Measurements from ENCODE around the gene KRT3. TPM values are rescaled to one million over a fixed set of nuclear protein-coding genes. Genes with fewer than 3 reads are reported as not detected.
"Not testable (repeated sequence)": the region's sequence is repeated elsewhere in the genome, so short reads cannot be mapped to it uniquely, and the experiment has no call there.

KRT3 gene
- total and polyA plus RNA-seq, 9 donors = 0.13 TPM; not detected in 8

DNA sequence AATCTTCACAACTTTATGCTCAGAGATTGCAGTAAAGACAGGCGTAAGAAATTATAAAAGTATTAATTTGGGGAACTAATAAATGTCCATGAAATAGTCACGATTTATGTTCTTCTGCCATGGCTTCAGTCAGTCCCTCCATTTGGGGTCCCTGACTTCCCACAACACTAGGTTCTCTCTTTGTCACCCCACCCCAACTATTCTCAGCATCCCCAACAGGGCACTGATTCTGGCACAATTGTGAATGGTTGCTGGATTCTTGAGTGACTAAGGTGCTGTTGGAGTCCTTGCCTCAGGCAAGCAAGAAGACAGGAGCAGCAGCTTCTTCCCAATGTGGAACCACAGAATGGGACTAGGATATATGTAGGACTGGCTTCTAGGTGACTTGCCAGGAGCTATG is 34.1 kb downstream of the KRT3 start:
- peaks cover 3% of the 10 kb centered on the region for H3K27me3 ChIP-seq (ENCODE audit: control insufficient read depth, insufficient read depth, low read length)
- no peak overlapping the region for H3K27ac ChIP-seq (ENCODE audit: low read length)
- H3K4me3 ChIP-seq (ENCODE audit: low read length) = no peak overlapping the region
- H3K36me3 ChIP-seq (ENCODE audit: control insufficient read depth, insufficient read depth, low read length) = no peaks in the 10 kb centered on the region
- H3K4me1 ChIP-seq (ENCODE audit: control insufficient read depth, insufficient read depth, low read length) = no peaks in the 10 kb centered on the region
- WGBS (ENCODE audit: insufficient coverage) = 100% methylated on average over 1 of the region's 2 CpGs
- peaks cover 10% of the 10 kb centered on the region for H3K9me3 ChIP-seq (replicated peaks; ENCODE audit: control insufficient read depth, low read depth, low read length)
- DNase-seq = no peak

DNA sequence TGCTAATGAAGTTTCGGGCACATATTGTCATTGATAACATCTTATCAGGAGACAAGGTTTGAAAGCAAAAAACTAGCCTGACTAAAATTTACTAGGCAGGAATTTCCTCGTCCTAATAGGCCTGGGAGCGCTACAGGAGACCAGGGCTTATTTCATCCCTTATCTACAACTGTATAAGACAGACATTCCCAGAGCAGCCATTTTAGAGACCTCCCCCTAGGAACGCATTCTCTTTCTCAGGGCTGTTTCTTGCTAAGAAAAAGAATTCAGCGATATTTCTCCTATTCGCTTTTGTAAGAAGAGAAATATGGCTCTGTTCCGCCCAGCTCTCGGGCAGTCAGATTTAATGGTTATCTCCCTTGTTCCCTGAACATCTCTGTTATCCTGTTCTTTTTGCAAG is 34.7 kb downstream of the KRT3 start:
- WGBS (ENCODE audit: insufficient coverage) = 83% methylated on average over 7 of the region's 8 CpGs
- H3K4me1 ChIP-seq (ENCODE audit: control insufficient read depth, insufficient read depth, low read length); DNase-seq; H3K36me3 ChIP-seq (ENCODE audit: control insufficient read depth, insufficient read depth, low read length); H3K27ac ChIP-seq (ENCODE audit: low read length); H3K27me3 ChIP-seq (ENCODE audit: control insufficient read depth, insufficient read depth, low read length); H3K4me3 ChIP-seq (ENCODE audit: low read length): not testable (repeated sequence)
- peaks cover 10% of the 10 kb centered on the region for H3K9me3 ChIP-seq (replicated peaks; ENCODE audit: control insufficient read depth, low read depth, low read length)

DNA sequence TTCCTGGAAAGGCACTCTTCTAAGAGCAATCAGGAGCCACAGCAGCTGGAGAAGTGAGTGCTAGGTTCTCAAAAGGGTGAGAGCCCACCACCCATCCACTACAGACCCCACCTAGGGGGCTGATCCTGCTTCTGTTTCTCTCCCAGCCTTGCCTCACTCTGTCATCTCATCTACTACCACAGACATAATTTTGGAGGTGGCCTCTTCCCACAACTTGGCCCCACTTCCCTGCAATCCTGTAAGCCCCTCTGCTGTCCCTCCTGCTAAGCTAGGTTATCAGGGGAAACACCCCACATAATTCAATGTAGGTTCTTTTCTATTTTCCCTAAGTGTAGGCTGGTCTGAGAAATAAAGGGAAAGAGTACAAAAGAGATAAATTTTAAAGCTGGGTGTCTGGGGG is 35.3 kb downstream of the KRT3 start:
- Histone ChIP-seq H3K4me1 (ENCODE audit: control insufficient read depth, insufficient read depth, low read length) (no peaks in the 10 kb centered on the region), H3K27ac (ENCODE audit: low read length) (no peak overlapping the region), H3K9me3 (replicated peaks; ENCODE audit: control insufficient read depth, low read depth, low read length) (peaks cover 10% of the 10 kb centered on the region), H3K4me3 (ENCODE audit: low read length) (no peak overlapping the region), H3K36me3 (ENCODE audit: control insufficient read depth, insufficient read depth, low read length) (no peaks in the 10 kb centered on the region), H3K27me3 (ENCODE audit: control insufficient read depth, insufficient read depth, low read length) (peaks cover under 1% of the 10 kb centered on the region)
- no peak for DNase-seq

DNA sequence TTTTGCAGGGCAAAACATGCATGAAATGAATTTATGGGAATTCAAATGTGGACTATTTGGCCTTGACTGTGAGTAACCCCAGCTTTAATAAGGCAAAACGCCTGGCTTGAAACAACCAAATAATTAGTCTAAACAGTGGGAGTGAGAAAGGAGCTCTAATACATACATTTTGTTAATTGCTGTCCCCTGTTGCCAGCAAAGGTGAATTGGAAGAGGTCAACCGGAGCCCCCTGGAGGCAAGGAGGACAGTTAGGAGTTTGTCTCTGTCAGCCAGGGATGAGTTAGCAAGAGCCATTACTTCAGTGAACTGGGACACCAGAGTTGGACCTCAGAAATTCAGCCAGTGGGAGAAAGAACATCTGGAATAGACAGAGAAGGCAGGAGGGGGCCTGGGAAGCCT is 36.2 kb downstream of the KRT3 start:
- H3K9me3 ChIP-seq (replicated peaks; ENCODE audit: control insufficient read depth, low read depth, low read length) = peaks cover 10% of the 10 kb centered on the region
- no peak for DNase-seq
- no CpG with 5 or more reads among the region's 2 CpGs for WGBS (ENCODE audit: insufficient coverage)
- no peaks in the 10 kb centered on the region for H3K36me3 ChIP-seq (ENCODE audit: control insufficient read depth, insufficient read depth, low read length)
- H3K27me3 ChIP-seq (ENCODE audit: control insufficient read depth, insufficient read depth, low read length) = peaks cover 2% of the 10 kb centered on the region
- no peak overlapping the region for H3K27ac ChIP-seq (ENCODE audit: low read length)
- no peak overlapping the region for H3K4me3 ChIP-seq (ENCODE audit: low read length)
- no peaks in the 10 kb centered on the region for H3K4me1 ChIP-seq (ENCODE audit: control insufficient read depth, insufficient read depth, low read length)

DNA sequence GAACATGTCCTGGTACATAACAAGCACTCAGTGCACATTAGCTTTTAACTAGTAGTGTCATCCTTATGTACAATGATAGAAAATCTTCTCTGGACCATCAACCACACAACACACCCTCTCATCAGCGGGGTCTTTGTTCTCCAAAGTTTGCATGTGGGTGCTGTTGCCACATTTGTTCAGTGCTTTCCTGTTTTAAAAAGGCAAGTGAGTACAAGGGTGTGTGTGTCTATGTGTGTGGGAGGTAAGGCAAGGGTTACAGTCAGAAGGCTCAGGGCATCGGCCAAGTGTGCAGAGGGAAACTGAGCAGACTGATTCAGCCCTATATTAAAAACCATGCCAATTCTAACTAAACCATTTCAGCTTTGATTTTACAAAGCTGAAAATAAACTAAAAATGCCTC is 36.7 kb downstream of the KRT3 start:
- Histone ChIP-seq H3K27me3 (ENCODE audit: control insufficient read depth, insufficient read depth, low read length) (peaks cover 2% of the 10 kb centered on the region), H3K27ac (ENCODE audit: low read length) (no peak overlapping the region), H3K4me3 (ENCODE audit: low read length) (no peak overlapping the region), H3K4me1 (ENCODE audit: control insufficient read depth, insufficient read depth, low read length) (no peaks in the 10 kb centered on the region), H3K9me3 (replicated peaks; ENCODE audit: control insufficient read depth, low read depth, low read length) (peaks cover 10% of the 10 kb centered on the region), H3K36me3 (ENCODE audit: control insufficient read depth, insufficient read depth, low read length) (no peaks in the 10 kb centered on the region)
- WGBS (ENCODE audit: insufficient coverage) = no CpG with 5 or more reads among the region's 2 CpGs
- DNase-seq = no peak

DNA sequence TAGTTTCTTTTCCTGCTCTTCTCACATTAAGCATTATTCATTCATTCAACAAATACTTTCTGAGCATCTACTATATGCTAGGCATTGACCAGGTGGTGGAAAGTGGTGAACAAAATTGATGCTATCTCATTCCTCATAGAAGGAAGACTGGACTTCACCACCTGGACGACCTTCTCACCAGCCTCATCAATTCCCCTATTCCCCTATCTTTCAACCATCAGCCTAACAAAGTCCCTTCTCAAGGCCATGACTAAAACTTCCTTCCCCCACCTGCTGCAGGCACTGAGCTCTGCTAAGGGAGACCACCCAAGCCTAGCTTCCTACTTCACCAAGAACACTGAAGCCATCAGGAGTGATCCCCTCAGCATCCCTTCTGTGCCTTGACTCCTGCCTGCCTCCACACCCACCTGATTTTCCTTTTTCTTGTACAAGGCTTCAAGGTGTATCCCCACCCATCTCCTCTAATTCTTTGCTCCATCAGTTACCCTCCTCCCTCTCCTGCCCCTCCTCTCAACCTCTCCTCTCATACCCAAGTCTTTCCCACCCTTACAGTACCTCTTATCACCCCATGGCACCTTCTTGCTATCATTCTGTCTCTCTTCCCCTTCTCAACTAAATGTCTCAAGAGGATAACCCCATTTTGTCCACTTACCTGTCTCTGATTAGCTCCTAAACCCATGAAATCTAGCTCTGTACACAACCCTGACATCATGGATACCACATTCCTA is 38.3 kb downstream of the KRT3 start:
- H3K4me1 ChIP-seq (ENCODE audit: control insufficient read depth, insufficient read depth, low read length) = no peaks in the 10 kb centered on the region
- no peak overlapping the region for H3K4me3 ChIP-seq (ENCODE audit: low read length)
- no peak for DNase-seq
- no peaks in the 10 kb centered on the region for H3K36me3 ChIP-seq (ENCODE audit: control insufficient read depth, insufficient read depth, low read length)
- H3K27me3 ChIP-seq (ENCODE audit: control insufficient read depth, insufficient read depth, low read length) = peaks cover 5% of the 10 kb centered on the region
- 13% methylated on average over 1 of the region's 1 CpG for WGBS (ENCODE audit: insufficient coverage)
- H3K27ac ChIP-seq (ENCODE audit: low read length) = no peak overlapping the region
- peaks cover 10% of the 10 kb centered on the region for H3K9me3 ChIP-seq (replicated peaks; ENCODE audit: control insufficient read depth, low read depth, low read length)

DNA sequence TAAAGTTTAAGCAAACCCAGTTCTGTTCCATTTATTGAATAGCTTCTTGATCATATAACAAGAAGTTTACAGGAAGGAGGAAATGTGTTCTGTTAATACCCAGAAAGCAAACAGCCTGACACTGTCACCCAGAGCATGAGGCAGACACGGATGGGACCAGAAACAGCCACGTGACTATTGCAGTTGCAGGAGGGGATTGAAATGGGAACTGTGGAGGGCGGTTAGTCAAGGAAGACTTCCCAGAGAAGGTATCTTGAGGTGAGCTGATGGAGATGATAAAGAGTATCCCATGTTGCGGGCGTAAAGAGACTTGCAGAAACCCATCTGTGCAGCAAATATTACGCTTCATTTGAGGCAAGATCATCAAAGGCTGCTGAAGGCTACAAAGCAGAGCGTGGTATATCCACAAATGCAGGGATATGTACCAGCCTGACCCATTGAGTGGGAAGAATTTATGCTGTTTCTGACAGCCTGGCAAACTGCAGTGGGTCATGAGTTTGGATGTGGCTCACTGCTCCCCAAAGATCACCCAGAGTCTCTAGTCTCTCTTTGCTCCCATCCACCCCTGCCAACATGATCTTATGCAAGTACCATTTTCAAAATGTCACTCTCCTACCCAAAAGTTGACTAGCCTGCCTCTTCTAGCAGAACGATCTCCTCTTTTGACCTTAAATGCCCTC is 39.5 kb downstream of the KRT3 start:
- WGBS (ENCODE audit: insufficient coverage) = 75% methylated on average over 8 of the region's 8 CpGs
- Histone ChIP-seq H3K9me3 (replicated peaks; ENCODE audit: control insufficient read depth, low read depth, low read length) (peaks cover 8% of the 10 kb centered on the region), H3K4me1 (ENCODE audit: control insufficient read depth, insufficient read depth, low read length) (no peaks in the 10 kb centered on the region), H3K36me3 (ENCODE audit: control insufficient read depth, insufficient read depth, low read length) (no peaks in the 10 kb centered on the region), H3K4me3 (ENCODE audit: low read length) (no peak overlapping the region), H3K27ac (ENCODE audit: low read length) (no peak overlapping the region), H3K27me3 (ENCODE audit: control insufficient read depth, insufficient read depth, low read length) (peaks cover 5% of the 10 kb centered on the region)
- DNase-seq = no peak

DNA sequence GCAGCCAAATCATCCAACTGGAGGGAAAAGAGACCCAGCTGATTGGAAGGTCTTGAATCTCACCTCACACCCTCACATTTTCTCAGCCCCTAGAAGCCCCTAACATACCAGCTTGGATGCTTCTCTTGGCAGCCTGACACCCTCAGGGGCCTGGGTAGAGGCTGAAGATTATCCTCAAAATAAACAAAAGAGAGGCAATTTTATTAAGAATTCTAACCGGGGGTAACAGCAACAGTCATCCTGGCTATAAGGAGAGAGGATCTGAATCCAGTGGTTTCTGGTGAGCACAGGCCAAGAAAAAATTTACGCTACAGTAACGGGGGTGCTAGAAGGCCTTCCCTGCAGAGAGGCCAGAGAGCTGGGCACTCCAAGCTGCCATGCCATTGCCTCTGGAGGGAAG is 40.4 kb downstream of the KRT3 start:
- Histone ChIP-seq H3K9me3 (replicated peaks; ENCODE audit: control insufficient read depth, low read depth, low read length) (peaks cover 4% of the 10 kb centered on the region), H3K27ac (ENCODE audit: low read length) (no peak overlapping the region), H3K4me1 (ENCODE audit: control insufficient read depth, insufficient read depth, low read length) (no peaks in the 10 kb centered on the region), H3K4me3 (ENCODE audit: low read length) (no peak overlapping the region), H3K36me3 (ENCODE audit: control insufficient read depth, insufficient read depth, low read length) (no peaks in the 10 kb centered on the region), H3K27me3 (ENCODE audit: control insufficient read depth, insufficient read depth, low read length) (peaks cover 5% of the 10 kb centered on the region)
- no peak for DNase-seq
- 76% methylated on average over 2 of the region's 3 CpGs for WGBS (ENCODE audit: insufficient coverage)

DNA sequence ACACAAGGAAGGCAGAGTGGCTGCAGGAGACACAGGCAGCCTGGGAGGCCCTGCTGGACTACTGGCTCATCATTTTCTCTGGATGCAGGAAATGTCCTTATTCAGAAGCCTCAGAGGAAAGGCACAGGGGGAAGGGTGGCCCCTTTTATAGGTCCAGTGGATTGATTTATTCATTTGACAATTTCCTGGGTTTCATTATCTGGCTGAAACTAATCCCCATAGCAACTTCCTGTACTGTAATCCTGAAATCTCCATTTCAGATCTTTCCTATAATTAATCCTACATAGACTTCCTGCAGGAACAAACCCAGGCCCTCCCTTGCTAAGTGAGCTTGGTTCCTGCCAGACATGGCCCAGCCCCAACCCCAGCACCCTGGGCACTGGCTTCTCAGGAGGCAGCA is 41.8 kb downstream of the KRT3 start:
- peaks cover 6% of the 10 kb centered on the region for H3K27me3 ChIP-seq (ENCODE audit: control insufficient read depth, insufficient read depth, low read length)
- H3K36me3 ChIP-seq (ENCODE audit: control insufficient read depth, insufficient read depth, low read length) = no peaks in the 10 kb centered on the region
- DNase-seq = no peak
- H3K4me1 ChIP-seq (ENCODE audit: control insufficient read depth, insufficient read depth, low read length) = no peaks in the 10 kb centered on the region
- H3K27ac ChIP-seq (ENCODE audit: low read length) = no peak overlapping the region
- H3K4me3 ChIP-seq (ENCODE audit: low read length) = no peak overlapping the region
- H3K9me3 ChIP-seq (replicated peaks; ENCODE audit: control insufficient read depth, low read depth, low read length) = no peaks in the 10 kb centered on the region

DNA sequence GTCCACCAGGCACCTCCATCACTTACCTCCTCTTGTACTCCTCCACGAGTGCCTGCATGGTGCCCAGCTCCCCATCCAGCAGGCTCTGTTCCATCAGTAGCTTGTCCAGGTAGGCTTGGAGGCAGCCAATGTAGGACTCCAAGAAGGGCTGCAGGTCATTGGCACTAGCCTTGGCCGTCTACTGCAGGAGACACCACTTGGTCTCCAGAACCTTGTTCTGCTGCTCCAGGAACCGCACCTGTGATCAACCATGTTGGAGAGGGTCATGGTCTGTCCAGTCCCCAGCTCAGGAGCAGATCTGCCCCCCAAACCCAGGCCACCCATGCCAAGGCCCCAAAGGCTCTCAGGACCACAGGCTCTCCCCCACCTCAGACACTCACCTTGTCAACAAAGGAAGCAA is 42.6 kb downstream of the KRT3 start:
- no peak overlapping the region for H3K27ac ChIP-seq (ENCODE audit: low read length)
- WGBS (ENCODE audit: insufficient coverage) = 56% methylated on average over 3 of the region's 3 CpGs
- no peaks in the 10 kb centered on the region for H3K36me3 ChIP-seq (ENCODE audit: control insufficient read depth, insufficient read depth, low read length)
- H3K27me3 ChIP-seq (ENCODE audit: control insufficient read depth, insufficient read depth, low read length) = peaks cover 6% of the 10 kb centered on the region
- no peaks in the 10 kb centered on the region for H3K4me1 ChIP-seq (ENCODE audit: control insufficient read depth, insufficient read depth, low read length)
- no peak overlapping the region for H3K4me3 ChIP-seq (ENCODE audit: low read length)
- no peaks in the 10 kb centered on the region for H3K9me3 ChIP-seq (replicated peaks; ENCODE audit: control insufficient read depth, low read depth, low read length)
- no peak for DNase-seq

Data from muscle of leg (tissue), 11 donors.